Epithelial cell of esophagus (primary cell): ENCODE data around the gene PARP8.

Source experiments
- DNase-seq: peaks from one replicate; pipeline ENCODE4 v3.0.0; 2010; ENCODE audit warnings: low read depth
- H3K4me3 ChIP-seq: 2 replicates; pipeline ENCODE4 v1.5.1; 2011; ENCODE audit warnings: mild to moderate bottlenecking, low read length, control low read depth
- CTCF ChIP-seq: IDR thresholded peaks from 2 replicates; pipeline ENCODE4 v1.5.1; 2011; ENCODE audit warnings: low read depth, mild to moderate bottlenecking, low read length, control low read depth, inconsistent platforms; ENCODE audit not compliant: insufficient read depth; ENCODE audit errors: missing control alignments

The PARP8 gene

GRCh38 chr5:50740832-50741231 is 74.4 kb downstream of the PARP8 start:
- no peak for DNase-seq
- no peak for TF ChIP-seq CTCF
- H3K4me3 ChIP-seq: no peak overlapping the region

DNA sequence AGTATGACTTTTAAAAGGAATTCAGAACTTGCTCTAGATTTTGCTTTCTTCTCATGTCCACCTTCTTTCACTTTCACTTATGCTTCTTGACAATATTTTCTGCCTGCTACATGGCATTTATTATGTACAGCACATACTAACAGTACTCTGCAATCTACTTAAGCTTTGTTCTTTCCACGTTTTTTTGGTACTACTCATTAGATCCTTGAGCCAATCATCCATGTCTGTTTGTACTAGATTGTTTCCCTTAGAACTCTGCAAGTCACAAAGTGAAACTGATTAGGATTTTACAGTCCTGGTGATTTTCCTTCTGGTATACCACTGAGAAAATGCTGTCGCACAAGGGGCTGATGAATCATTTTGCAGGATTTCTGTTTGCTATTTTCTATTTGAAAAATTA is 78.3 kb downstream of the PARP8 start:
- DNase-seq: peak; percentile 4
- H3K4me3 ChIP-seq: no peak overlapping the region
- no peak for TF ChIP-seq CTCF

DNA sequence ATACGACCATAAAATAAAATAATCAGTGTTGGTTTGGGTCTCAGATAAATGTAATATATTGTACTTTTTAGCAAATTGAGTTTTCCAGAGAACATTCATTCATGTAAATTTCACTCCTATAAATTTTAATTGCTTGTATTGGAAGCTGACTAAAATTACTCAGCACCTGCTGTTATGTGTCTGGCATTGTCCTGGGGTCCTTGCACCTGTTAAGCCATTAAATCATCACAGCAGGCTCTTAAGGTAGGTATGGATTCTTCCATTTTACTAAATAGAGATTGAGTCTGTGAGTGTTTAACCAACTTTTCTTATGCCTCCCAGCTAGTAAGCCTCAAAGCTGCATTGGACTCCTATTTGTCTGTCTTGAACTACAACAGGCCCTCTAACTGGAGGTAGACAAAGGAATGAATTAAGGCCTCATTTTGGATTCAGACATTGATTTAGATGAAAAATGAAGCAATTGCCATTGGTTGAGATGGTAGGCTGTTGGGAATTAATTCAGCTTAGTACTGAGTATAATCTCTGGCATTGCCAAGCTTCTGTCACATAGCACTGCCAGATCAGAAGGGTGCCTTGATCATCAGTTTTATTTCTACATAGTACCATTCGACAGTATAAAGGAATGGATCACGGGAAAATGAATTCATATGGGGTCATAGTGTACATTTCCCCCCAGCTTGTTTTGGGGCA is 78.9 kb downstream of the PARP8 start:
- no peak overlapping the region for H3K4me3 ChIP-seq
- no peak for TF ChIP-seq CTCF
- DNase-seq: no peak

DNA sequence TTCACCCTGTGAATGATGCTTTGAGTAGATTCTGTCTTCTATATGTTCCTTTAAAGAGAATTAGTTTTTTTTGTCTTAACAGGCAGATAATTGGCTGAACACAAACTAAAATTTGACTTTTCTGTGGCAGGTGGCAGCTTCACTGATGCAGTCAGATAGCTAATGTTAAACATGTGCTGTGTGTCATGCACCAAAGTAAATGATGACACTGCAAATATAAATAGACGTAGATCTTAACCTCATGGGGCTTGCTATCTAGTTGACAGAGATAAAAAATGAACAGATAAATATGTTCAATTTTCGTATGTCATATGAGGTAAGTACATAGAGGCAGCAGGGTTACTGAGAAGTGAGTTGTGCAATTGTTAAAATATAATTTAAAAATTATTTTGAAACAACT is 82.7 kb downstream of the PARP8 start:
- DNase-seq: no peak
- no peak overlapping the region for H3K4me3 ChIP-seq
- TF ChIP-seq CTCF: no peak

- no peak for DNase-seq
- no peak for TF ChIP-seq CTCF
- no peak overlapping the region for H3K4me3 ChIP-seq
These were observed 83.4 kb downstream of the PARP8 start for GRCh38 chr5:50749873-50750272.

GRCh38 chr5:50751064-50751657 is 84.7 kb downstream of the PARP8 start:
- no peak overlapping the region for H3K4me3 ChIP-seq
- DNase-seq: peak; percentile 65
- TF ChIP-seq CTCF: peak; percentile 88

- no peak overlapping the region for H3K4me3 ChIP-seq
- DNase-seq: no peak
- no peak for TF ChIP-seq CTCF
These were observed 86.4 kb downstream of the PARP8 start for GRCh38 chr5:50752800-50753199.
